ENCODE measurements around the gene GTF3A. TPM values are rescaled to one million over a fixed set of nuclear protein-coding genes. Genes with fewer than 3 reads are reported as not detected.

GTF3A gene
- total RNA-seq, 4 donors from 2014 or later, result 181 to 263 (median 206) TPM

DNA sequence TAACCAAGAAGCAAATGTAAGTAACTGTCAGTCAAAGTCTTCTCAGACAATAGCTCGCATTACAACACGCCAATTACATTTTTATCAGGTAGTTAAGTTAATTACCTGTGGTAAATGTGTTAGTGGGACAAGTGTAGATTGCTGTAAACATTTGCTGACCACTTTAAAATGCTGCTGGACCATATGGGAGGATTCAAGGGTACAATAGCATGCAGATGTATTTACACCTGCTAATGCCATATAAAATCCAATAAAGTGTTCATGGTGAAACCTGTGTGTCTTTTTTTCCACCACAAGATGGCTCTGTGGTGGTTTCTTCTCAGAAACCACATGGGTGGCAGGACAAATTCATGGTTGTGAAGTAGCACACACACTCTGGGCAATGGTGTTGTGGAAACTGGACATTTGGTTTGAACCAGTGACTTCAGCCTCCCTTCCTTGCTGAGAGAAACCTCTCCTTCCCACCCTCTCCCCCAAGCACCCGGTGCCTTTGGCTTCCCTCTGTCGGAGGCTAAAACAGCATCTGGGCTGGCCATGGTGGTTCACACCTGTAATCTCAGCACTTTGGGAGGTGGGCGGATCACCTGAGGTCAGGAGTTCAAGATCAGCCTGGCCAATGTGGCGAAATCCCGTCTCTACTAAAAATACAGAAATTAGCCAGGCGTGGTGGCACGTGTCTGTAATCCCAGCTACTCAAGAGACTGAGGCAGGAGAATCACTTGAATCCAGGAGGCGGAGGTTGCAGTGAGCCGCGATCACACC is 18.1 kb upstream of the GTF3A start:
- TF ChIP-seq, protein P1, sequence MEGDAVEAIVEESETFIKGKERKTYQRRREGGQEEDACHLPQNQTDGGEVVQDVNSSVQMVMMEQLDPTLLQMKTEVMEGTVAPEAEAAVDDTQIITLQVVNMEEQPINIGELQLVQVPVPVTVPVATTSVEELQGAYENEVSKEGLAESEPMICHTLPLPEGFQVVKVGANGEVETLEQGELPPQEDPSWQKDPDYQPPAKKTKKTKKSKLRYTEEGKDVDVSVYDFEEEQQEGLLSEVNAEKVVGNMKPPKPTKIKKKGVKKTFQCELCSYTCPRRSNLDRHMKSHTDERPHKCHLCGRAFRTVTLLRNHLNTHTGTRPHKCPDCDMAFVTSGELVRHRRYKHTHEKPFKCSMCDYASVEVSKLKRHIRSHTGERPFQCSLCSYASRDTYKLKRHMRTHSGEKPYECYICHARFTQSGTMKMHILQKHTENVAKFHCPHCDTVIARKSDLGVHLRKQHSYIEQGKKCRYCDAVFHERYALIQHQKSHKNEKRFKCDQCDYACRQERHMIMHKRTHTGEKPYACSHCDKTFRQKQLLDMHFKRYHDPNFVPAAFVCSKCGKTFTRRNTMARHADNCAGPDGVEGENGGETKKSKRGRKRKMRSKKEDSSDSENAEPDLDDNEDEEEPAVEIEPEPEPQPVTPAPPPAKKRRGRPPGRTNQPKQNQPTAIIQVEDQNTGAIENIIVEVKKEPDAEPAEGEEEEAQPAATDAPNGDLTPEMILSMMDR (IDR thresholded peaks at IDR 0.05; ENCODE audit: low read depth), result no peak

DNA sequence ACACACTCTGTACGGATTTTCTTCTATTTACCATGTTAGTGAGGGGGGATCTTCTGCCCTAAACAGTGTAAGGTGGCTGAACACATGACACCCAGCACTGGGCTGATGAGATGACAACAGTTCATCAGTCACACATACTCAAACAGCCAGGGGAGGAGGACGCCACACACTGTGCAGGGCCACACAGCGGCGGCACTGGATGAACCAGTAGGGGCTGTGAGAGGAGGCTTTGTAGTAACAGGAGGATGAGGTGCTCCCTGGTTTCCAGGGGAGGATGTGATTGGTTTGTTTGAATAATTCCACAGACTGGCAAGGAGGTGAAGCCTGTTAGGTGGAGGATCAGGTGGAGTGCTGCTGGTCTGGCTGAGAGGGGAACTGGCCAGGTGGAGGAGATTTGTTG is 16.3 kb upstream of the GTF3A start:
- TF ChIP-seq, protein P1 (IDR thresholded peaks at IDR 0.05; ENCODE audit: low read depth), result no peak

DNA sequence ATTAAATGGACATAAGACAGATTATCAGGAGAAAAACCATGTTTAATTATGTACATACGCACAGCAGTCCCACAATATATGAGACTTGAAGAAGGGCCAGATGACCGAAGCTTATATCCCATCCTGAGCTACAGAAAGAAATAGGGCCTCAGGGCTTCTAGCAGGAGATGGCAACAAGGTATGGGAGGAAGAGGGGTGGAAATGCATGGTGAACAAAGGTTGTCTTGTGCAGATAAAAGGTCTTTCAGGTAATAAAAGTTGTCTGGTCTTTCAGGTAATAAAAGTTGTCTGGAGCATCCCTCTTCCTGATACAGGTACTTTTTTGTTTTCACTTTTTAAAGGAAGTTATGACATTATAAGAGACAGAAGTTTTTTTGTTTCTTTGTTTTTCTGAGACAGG is 15.4 kb upstream of the GTF3A start:
- TF ChIP-seq, protein P1 (IDR thresholded peaks at IDR 0.05; ENCODE audit: low read depth), result no peak

DNA sequence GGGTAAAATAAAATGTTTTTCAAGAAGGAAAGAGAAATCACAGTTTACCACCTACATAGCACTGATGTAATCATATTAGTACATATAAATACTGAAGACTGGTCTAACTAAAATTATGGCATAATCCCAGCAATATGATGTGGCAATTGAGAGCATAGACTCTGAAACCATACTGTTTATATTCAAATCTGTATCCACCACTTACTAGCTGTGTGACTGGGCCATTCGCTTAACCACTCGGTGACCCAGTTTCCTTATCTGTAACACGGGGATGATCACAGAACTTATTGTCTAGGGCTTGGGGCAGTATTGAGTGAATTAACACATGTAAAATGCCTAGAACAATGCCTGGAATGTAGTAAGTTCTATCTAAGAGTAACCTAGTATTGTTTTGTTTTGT is 13.1 kb upstream of the GTF3A start:
- TF ChIP-seq, protein P1 (IDR thresholded peaks at IDR 0.05; ENCODE audit: low read depth), result no peak

DNA sequence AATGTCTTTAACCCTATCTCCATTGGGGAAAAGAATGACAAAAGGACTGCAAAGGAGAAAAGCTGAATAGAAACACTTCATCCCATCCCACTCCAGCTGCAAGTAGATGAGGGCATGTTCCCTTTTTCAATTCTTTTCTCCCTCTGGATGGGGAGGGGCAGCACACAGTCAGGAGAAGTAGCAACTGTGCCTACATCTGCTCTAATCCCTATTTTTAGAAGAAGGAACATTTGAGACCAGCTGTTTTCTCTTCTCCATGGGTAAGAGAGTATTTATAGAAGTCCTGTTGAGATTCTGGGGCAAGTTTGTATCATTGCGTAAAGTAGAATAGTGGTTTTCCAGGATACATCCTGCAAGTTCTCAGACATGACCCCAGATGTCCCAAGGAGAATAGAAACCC is 9.3 kb upstream of the GTF3A start:
- TF ChIP-seq, protein P1 (IDR thresholded peaks at IDR 0.05; ENCODE audit: low read depth), result no peak

DNA sequence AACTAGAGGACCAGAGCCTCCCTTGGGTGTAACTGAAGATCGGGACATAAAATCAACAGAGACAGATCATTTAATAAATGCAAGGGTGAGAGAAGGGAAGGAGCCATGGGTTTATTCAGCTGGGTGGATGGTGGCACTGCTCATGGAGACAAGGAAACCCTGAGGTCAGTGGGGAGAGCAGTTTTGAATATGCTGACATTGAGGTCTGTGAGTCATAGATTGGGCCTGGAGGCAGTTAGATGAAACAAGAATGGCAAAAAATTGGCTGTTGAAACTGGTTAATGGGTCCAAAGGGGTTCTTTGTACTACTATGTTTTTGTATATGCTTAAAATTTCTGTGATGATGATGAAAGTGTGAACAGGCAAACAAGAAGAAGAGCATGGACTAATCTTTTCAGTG is 5.1 kb upstream of the GTF3A start:
- TF ChIP-seq, protein P1 (IDR thresholded peaks at IDR 0.05; ENCODE audit: low read depth), result no peak

DNA sequence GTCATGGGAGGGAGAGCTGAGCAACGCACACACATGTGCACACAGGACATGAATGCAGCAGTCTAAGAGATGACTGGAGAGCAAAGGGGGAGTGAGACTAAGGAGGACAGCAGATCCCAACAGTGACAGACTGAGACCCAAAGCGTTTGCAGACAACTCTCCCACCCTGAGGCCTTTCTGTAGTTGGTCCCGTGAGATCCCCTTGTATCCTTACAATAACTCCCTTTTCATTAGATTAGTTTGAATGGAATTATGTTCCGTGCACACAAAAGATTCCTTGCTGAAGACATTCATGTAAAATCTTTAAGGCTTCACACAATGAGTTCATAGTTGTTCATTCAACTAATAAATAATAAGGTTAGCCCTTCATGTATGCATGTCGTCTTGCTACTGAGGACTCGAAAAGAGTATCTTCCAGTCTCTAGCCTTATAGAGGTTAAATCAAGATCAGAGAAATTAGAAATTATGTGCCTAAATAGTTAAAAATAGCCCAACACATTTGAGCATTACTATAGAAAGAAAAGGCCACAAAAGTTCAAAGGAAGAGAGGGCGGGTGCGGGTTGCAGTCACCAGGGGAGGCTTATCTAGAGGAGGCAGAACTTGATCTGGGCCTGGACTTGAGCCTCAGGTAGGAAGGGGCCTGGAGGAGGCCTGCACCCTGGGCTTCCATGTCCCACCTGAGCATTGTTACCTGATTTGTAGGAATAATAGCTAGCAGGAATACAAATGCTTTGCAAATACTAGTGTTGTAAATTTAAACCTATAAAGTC is 3.1 kb upstream of the GTF3A start:
- TF ChIP-seq, protein P1 (IDR thresholded peaks at IDR 0.05; ENCODE audit: low read depth), result no peak
